Activated naive CD8-positive, alpha-beta T cell treated with anti-CD3 and anti-CD28 coated beads, Interleukin-2, amount 50 U/mL, for 24 hours (primary cell): Measurements from ENCODE around the gene FAM219A.

ENCODE experiments used
- ATAC-seq: fragments of 150-1000 bp; cut with Tn5 transposase; one replicate; pipeline ENCODE4 v1.10.0; 2021
- DNase-seq: peaks from one replicate; pipeline ENCODE4 v3.0.0; 2021
- H3K27ac Mint-ChIP-seq: one replicate; pipeline ENCODE4 v1.8.0; 2021; ENCODE audit warnings: mild to moderate bottlenecking, mixed read lengths
- H3K27me3 Mint-ChIP-seq: one replicate; pipeline ENCODE4 v1.8.0; 2021; ENCODE audit warnings: mixed read lengths
- H3K36me3 Mint-ChIP-seq: one replicate; pipeline ENCODE4 v1.8.0; 2021; ENCODE audit warnings: low read depth, mixed read lengths
- H3K4me1 Mint-ChIP-seq: one replicate; pipeline ENCODE4 v1.8.0; 2021; ENCODE audit warnings: mixed read lengths
- H3K4me3 Mint-ChIP-seq: one replicate; pipeline ENCODE4 v1.8.0; 2021; ENCODE audit warnings: mild to moderate bottlenecking, moderate library complexity, mixed read lengths
- H3K9me3 Mint-ChIP-seq: one replicate; pipeline ENCODE4 v1.8.0; 2021; ENCODE audit warnings: mixed read lengths

Gene FAM219A

GRCh38 chr9:34409154-34409553 is 49.2 kb downstream of the FAM219A start:
- ATAC-seq (no peak), DNase-seq (no peak)
- H3K9me3 Mint-ChIP-seq = no peaks in the 10 kb centered on the region
- no peak overlapping the region for H3K4me3 Mint-ChIP-seq
- H3K27ac Mint-ChIP-seq = no peak overlapping the region
- H3K27me3 Mint-ChIP-seq = no peaks in the 10 kb centered on the region
- no peaks in the 10 kb centered on the region for H3K4me1 Mint-ChIP-seq
- H3K36me3 Mint-ChIP-seq = peaks cover under 1% of the 10 kb centered on the region

- no peak overlapping the region for H3K4me3 Mint-ChIP-seq
Observed at GRCh38 chr9:34408173-34408572, 50.2 kb downstream of the FAM219A start.

GRCh38 chr9:34406219-34406618 is 52.2 kb downstream of the FAM219A start:
- DNase-seq = no peak
- Mint-ChIP-seq H3K36me3 (peaks cover 5% of the 10 kb centered on the region), H3K27ac (no peak overlapping the region), H3K4me1 (no peaks in the 10 kb centered on the region), H3K4me3 (no peak overlapping the region), H3K27me3 (no peaks in the 10 kb centered on the region), H3K9me3 (no peaks in the 10 kb centered on the region)
- no peak for ATAC-seq

More at GRCh38 chr9:34408173-34408572, 50.2 kb downstream of the FAM219A start:
- DNase-seq (no peak), ATAC-seq (no peak)
- Mint-ChIP-seq H3K9me3 (no peaks in the 10 kb centered on the region), H3K27me3 (no peaks in the 10 kb centered on the region), H3K36me3 (peaks cover 3% of the 10 kb centered on the region), H3K27ac (no peak overlapping the region), H3K4me1 (no peaks in the 10 kb centered on the region)

GRCh38 chr9:34405719-34406118 is 52.7 kb downstream of the FAM219A start:
- H3K9me3 Mint-ChIP-seq = no peaks in the 10 kb centered on the region
- ATAC-seq (no peak), DNase-seq (no peak)
- H3K36me3 Mint-ChIP-seq = peaks cover 6% of the 10 kb centered on the region
- no peak overlapping the region for H3K4me3 Mint-ChIP-seq
- H3K4me1 Mint-ChIP-seq = no peaks in the 10 kb centered on the region
- H3K27ac Mint-ChIP-seq = no peak overlapping the region
- H3K27me3 Mint-ChIP-seq = no peaks in the 10 kb centered on the region

- no peak for ATAC-seq
- peak; percentile 63 for DNase-seq
- H3K36me3 Mint-ChIP-seq = peaks cover 6% of the 10 kb centered on the region
- H3K27ac Mint-ChIP-seq = no peak overlapping the region
- no peak overlapping the region for H3K4me3 Mint-ChIP-seq
- H3K4me1 Mint-ChIP-seq = no peaks in the 10 kb centered on the region
- no peaks in the 10 kb centered on the region for H3K9me3 Mint-ChIP-seq
- H3K27me3 Mint-ChIP-seq = no peaks in the 10 kb centered on the region
Observed at GRCh38 chr9:34403554-34404380, 54.6 kb downstream of the FAM219A start.

GRCh38 chr9:34400686-34401602 is 57.4 kb downstream of the FAM219A start:
- peaks cover 6% of the 10 kb centered on the region for H3K36me3 Mint-ChIP-seq
- ATAC-seq = no peak
- H3K27ac Mint-ChIP-seq = no peak overlapping the region

GRCh38 chr9:34400275-34400674 is 58.1 kb downstream of the FAM219A start:
- H3K4me3 Mint-ChIP-seq = no peak overlapping the region
- DNase-seq (no peak), ATAC-seq (no peak)
- no peaks in the 10 kb centered on the region for H3K4me1 Mint-ChIP-seq
- no peaks in the 10 kb centered on the region for H3K27me3 Mint-ChIP-seq
- no peak overlapping the region for H3K27ac Mint-ChIP-seq
- H3K36me3 Mint-ChIP-seq = peaks cover 6% of the 10 kb centered on the region
- H3K9me3 Mint-ChIP-seq = no peaks in the 10 kb centered on the region

More at GRCh38 chr9:34400686-34401602, 57.4 kb downstream of the FAM219A start:
- no peak overlapping the region for H3K4me3 Mint-ChIP-seq
- no peaks in the 10 kb centered on the region for H3K9me3 Mint-ChIP-seq
- no peaks in the 10 kb centered on the region for H3K4me1 Mint-ChIP-seq
- no peaks in the 10 kb centered on the region for H3K27me3 Mint-ChIP-seq
- DNase-seq = no peak

- H3K9me3 Mint-ChIP-seq = no peaks in the 10 kb centered on the region
- ATAC-seq = no peak
- H3K27me3 Mint-ChIP-seq = no peaks in the 10 kb centered on the region
- no peaks in the 10 kb centered on the region for H3K4me1 Mint-ChIP-seq
- no peak for DNase-seq
- H3K27ac Mint-ChIP-seq = no peak overlapping the region
- H3K4me3 Mint-ChIP-seq = no peak overlapping the region
- H3K36me3 Mint-ChIP-seq = peaks cover 6% of the 10 kb centered on the region
Observed at GRCh38 chr9:34399729-34400128, 58.6 kb downstream of the FAM219A start.

- DNase-seq (no peak), ATAC-seq (no peak)
- Mint-ChIP-seq H3K27me3 (no peaks in the 10 kb centered on the region), H3K4me1 (no peaks in the 10 kb centered on the region), H3K9me3 (no peaks in the 10 kb centered on the region), H3K4me3 (no peak overlapping the region), H3K27ac (no peak overlapping the region), H3K36me3 (peaks cover 3% of the 10 kb centered on the region)
Observed at GRCh38 chr9:34398875-34399274, 59.5 kb downstream of the FAM219A start.

GRCh38 chr9:34396276-34397214 is 61.8 kb downstream of the FAM219A start:
- Mint-ChIP-seq H3K4me1 (no peaks in the 10 kb centered on the region), H3K4me3 (no peak overlapping the region), H3K9me3 (no peaks in the 10 kb centered on the region), H3K27me3 (peaks cover 4% of the 10 kb centered on the region), H3K36me3 (peaks cover 3% of the 10 kb centered on the region), H3K27ac (no peak overlapping the region)
- ATAC-seq = no peak
- DNase-seq = no peak

- DNase-seq (no peak), ATAC-seq (no peak)
- no peak overlapping the region for H3K4me3 Mint-ChIP-seq
- no peaks in the 10 kb centered on the region for H3K4me1 Mint-ChIP-seq
- H3K27me3 Mint-ChIP-seq = peaks cover 8% of the 10 kb centered on the region
- H3K27ac Mint-ChIP-seq = no peak overlapping the region
- no peaks in the 10 kb centered on the region for H3K9me3 Mint-ChIP-seq
- H3K36me3 Mint-ChIP-seq = no peaks in the 10 kb centered on the region
Observed at GRCh38 chr9:34392511-34392910, 65.9 kb downstream of the FAM219A start.

GRCh38 chr9:34387239-34387638 is 71.1 kb downstream of the FAM219A start:
- H3K36me3 Mint-ChIP-seq = no peaks in the 10 kb centered on the region
- DNase-seq = no peak
- H3K4me3 Mint-ChIP-seq = no peak overlapping the region
- no peak for ATAC-seq
- H3K27ac Mint-ChIP-seq = no peak overlapping the region
- H3K27me3 Mint-ChIP-seq = peaks cover 7% of the 10 kb centered on the region
- H3K9me3 Mint-ChIP-seq = no peaks in the 10 kb centered on the region
- no peaks in the 10 kb centered on the region for H3K4me1 Mint-ChIP-seq

- ATAC-seq (no peak), DNase-seq (no peak)
- no peak overlapping the region for H3K27ac Mint-ChIP-seq
- no peaks in the 10 kb centered on the region for H3K36me3 Mint-ChIP-seq
- H3K9me3 Mint-ChIP-seq = no peaks in the 10 kb centered on the region
- H3K27me3 Mint-ChIP-seq = peaks cover 6% of the 10 kb centered on the region
- peaks cover under 1% of the 10 kb centered on the region for H3K4me1 Mint-ChIP-seq
- no peak overlapping the region for H3K4me3 Mint-ChIP-seq
Observed at GRCh38 chr9:34386656-34387055, 71.7 kb downstream of the FAM219A start.
